Erythroblast (primary cell): ENCODE measurements around the gene PLXNA1.

Source experiments
- DNase-seq, 2 experiments: peaks; one replicate each; lab custom pipeline; 2025; lab: John Stamatoyannopoulos, UW
- GATA1 ChIP-seq: IDR thresholded peaks from 2 replicates; pipeline ENCODE4 v1.6.1; 2011; ENCODE audit warnings: low read depth, mild to moderate bottlenecking, control low read depth, low read length, moderate library complexity
- POLR2A ChIP-seq: IDR thresholded peaks from 2 replicates; pipeline ENCODE4 v1.6.1; 2011; ENCODE audit warnings: mild to moderate bottlenecking, low read length

The PLXNA1 gene

DNA sequence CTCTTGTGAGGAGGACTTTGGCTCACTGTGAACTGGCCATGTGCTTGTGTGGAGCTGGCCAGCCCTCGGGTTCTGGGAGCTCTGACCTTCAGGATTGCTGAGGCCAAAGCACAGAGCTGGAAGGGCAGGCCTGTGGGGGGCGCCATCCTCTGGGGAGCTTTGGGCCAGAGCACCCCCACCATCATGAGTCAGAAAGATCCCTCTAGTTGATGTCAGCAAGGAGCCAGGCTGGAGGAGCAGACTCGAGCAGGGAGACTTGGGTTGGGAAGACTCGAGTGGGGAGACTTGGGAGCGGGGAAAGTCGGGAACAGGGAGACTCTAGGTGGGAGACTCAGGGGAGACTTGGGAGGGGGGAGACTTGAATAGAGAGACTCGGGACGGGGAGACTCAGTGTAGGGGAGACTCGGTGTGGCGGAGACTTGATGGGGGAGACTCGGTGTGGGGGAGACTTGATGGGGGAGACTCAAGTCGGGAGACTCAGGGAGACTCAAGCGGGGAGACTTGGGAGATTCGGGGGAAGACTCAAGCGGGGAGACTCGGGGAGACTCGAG, 37.7 kb upstream of the PLXNA1 start:
- no peak for TF ChIP-seq POLR2A
- DNase-seq, result no peak

DNA sequence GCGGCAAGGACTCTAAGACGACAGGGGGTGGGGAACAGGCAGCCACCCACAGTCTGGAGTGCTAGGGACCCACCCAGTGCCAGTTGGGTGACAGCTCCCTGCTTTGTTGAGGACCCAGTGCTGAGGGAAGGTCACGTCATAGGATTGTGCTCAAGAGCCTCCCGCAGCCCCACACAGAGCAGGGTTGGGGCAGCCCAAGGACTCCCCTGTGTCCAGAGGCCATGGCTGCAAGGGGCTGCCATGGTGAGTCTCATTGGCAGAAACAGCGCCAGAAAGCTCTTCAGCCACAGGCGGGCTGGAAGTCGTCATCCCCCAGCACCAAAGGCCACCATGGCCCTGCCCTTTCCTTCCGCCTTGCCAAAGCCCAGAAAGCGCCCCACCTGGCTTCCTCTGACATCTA, 37.0 kb upstream of the PLXNA1 start:
- TF ChIP-seq GATA1 (no peak), POLR2A (no peak)
- DNase-seq, result no peak

DNA sequence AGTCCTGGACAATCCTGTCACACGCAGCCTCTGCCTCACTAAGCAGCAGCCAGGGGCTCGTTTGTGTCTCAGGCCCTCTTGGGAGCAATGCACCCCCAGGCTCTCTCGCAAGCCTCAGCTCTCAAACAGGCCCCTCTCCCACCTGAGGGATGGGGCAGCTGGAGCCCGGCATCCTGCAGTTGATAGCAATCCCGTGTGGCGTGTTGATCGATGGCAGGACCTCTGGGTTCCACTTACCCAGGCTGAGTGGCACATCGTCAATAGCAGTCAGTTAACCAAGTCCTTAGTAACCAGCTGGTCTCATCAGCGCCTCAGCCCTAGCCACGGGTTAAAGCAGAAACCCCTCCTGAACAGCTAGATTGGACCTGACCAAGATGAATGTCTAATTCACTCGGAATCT, 36.5 kb upstream of the PLXNA1 start:
- no peak for TF ChIP-seq POLR2A
- no peak for TF ChIP-seq GATA1
- no peak for DNase-seq

DNA sequence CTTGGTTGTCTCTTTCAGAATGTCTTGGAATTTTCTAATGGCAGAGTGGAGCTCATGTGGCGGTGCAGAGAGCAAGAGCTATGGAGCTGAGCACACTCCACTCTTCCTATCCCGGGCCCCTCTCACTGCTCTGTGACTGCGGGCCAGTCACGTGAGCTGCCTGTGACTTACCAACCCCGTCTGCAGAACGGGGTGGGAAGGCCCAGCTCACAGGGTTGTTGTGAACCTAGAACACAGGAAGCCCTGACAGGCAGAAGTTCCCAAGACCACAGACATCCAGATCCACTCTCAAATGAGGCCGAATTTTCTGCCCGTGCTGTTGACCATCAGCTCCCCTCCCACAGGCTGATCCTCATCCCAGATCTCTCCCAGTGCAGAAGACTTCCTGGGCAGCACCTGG, 35.5 kb upstream of the PLXNA1 start:
- no peak for DNase-seq
- no peak for TF ChIP-seq GATA1
- no peak for TF ChIP-seq POLR2A

DNA sequence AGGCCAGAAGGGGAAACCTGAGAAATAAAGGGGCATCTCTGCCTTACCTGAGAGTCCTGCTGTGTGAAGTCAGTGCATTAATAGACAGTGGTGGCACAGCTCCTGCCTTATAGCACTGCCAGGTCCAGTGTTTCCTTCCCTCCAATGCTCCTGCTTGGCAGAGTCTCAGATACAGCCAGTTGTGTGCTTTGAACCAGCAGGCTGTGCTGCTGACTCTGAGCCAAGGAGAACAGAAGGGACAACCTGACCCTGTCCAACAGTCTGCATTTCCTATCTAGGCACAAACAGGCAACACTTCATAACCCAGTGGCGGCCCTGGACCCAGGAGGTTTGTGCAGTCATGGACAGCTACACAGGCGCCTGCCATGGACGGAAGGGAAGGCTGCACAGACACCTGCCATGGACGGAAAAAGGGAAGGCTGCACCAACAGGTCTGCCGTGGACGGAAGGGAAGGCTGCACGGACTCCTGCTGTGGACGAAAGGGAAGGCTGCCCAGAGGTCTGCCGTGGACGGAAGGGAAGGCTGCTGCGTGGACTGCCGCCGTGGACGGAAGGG, 33.9 kb upstream of the PLXNA1 start:
- no peak for DNase-seq
- TF ChIP-seq POLR2A, result no peak
- TF ChIP-seq GATA1, result no peak

DNA sequence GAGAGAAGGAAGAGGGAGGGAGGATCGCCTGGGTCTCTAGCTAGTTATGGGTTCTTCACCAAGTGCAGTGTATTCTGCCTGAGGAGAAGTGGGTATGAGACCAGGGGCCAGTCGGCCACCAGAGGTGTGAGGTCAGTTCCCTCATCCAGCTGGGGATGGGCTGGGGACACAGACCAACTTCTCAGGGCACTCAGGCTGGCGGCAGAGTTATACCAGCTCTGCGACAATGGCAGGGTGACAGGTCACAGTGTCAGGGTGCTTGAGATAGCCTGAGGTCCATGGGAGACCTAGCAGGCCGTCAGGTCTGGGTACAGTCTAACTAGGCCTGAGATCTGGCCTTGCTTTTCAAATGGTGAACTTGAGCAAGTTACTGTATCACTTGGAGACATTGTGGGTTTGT, 31.4 kb upstream of the PLXNA1 start:
- no peak for DNase-seq
- TF ChIP-seq POLR2A, result no peak
- no peak for TF ChIP-seq GATA1

DNA sequence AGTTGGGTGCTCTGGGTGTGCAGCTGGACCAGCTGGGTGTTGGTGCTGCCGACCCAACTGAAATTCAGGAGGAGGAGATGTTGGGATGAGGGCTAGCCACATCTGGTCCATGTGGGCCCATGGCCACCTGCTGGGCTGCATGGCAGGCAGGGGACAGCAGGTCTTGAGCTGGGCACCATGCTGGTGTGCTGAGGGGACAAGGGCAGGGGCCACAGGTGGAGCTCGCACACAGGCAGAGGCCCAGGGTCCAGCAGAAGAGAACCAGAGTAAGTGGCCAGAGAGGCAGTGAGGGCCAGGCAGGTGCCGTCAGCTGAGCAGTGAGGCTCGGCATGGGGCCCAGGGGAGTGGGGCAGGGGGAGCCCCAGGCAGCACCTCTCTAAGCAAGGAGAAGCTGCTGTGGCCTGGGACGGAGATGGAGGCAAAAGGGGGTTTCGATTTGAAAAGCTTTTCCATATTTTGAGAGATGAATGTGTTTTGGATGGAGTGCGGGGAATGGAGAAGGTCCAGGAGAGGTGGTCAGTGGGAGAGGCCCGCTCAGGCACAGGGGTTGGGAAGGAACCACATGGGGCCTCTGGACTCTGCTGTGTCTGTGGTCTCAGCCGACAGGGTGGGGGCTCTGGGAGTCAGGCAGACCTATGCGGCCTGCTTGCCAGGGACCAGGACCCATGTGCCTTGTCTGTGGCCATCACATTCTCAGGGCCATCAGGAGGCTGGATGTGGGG, 30.5 kb upstream of the PLXNA1 start:
- TF ChIP-seq GATA1 (no peak), POLR2A (no peak)
- DNase-seq, result no peak

DNA sequence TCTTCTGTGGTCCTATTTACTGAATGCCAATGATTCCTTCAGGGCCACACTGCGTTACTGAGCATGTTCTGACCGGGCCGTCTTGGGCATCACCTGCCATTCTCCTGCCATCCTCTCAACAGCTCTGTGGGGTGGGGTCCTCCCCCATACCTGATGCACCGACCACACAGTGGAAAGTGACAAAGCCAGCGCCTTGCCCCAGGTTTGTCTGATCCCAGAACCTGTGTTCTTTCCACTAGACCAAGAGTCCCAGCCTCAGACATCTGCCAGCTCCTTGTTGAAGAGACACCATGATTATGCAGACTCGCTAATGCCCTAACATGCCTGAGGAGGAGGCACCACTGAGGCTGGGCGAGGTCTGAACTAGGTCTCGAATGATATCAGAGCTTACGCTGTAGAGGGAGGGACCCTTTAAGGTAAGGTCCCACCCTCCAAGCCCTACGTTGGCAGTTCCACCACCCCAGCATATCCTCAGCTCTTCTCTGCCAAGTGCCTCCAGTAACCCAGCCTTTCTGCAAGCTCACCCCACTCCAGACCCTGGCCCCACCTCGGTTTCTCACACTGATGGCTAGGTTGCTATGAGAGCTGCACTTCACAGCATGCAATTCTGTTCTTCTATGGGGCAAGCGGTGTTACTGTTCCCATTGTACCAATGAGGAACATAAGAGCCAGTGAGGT, 29.8 kb upstream of the PLXNA1 start:
- no peak for DNase-seq
- no peak for TF ChIP-seq GATA1
- no peak for TF ChIP-seq POLR2A

DNA sequence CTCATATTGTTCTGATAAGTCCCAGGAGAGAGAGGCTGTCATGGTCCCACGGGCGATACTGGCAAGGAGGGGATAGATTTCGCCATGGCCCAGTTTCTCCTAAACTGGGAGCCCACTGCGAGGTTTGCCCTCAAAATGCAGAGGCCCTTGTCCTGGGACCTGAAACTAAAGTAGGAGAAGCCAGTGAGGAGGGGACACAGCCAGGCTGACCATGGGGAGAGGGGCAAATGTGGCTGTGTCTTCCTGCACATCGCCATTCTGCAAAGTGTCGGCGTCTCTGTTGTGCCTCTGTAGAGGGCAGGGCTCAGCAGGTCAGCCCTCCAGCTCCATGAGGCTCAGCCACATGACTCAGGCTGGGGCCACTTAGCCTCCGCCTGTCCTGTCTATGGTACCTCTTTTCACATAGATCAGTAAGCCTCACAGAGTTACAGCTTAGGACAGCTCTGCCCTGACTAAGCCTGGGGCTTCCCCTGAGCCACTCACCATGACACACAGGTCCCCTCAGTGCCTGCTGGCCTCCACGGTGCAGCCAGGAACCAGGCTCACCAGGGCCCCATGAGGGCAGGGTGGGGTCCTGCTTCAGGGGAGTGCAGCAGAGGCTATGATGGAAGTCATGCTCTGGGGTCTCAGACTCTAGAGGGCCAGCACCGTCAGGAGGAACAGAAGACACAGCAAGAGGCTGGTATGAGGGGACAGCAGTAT, 28.6 kb upstream of the PLXNA1 start:
- no peak for TF ChIP-seq GATA1
- no peak for TF ChIP-seq POLR2A

DNA sequence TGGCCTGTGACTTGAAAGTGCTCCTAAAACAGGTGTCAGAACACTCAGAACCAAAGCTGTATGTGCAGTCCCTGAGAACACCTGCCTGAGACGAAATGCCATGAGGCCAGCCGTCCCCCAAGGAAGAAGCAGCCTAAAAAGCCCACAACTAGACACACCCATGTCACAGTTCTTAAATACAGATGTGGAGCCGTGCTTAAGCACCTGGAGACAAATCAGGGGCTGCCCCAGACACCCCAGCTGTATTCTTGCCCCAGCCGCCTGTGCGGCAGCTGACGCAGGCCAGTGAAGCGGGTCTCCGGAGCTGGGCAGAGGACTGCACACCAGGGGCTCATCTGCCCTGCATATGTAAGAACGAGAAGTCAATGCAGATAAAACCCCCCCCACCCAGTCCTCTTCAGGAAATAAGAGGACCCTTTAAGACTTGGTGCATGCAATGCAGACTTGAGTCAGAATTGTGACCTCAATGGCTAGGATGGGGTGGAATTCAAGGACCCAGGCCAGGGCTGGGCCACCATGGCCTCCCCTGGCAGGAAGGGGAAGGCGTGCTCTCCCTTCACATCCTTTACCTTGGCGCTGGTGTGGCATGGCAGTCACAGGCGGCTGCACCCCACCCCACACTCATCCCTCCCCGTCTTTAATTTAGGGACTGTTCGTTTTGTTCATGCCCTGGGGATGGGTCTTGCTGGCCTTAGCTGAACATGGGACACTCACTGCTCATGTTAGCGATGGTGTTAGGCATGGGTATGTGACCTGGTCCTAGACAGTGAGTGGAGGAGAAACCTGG, 27.7 kb upstream of the PLXNA1 start:
- no peak for TF ChIP-seq POLR2A
- no peak for TF ChIP-seq GATA1
- no peak for DNase-seq

More for the DNA sequence above, 28.6 kb upstream of the PLXNA1 start:
- no peak for DNase-seq

DNA sequence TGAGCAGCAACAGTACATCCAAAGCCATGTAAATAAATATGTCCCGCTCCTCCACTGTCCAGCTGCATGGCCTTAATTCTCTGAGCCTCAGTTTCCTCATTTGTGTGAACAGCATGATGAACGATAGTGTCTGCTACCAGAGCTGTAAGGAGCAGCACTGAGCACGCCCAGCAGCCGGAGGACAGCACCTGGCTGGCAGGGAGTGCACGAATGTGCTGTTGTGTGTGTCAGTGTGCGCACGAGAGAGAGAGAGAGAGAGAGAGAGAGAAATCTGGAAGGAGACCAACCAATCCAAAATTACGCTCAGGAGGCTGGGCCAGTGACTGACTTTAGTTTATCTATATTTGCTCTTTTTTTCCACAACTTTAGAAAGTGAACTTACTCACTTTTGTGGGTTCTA, 26.6 kb upstream of the PLXNA1 start:
- no peak for TF ChIP-seq POLR2A
- no peak for TF ChIP-seq GATA1
- DNase-seq, result no peak

DNA sequence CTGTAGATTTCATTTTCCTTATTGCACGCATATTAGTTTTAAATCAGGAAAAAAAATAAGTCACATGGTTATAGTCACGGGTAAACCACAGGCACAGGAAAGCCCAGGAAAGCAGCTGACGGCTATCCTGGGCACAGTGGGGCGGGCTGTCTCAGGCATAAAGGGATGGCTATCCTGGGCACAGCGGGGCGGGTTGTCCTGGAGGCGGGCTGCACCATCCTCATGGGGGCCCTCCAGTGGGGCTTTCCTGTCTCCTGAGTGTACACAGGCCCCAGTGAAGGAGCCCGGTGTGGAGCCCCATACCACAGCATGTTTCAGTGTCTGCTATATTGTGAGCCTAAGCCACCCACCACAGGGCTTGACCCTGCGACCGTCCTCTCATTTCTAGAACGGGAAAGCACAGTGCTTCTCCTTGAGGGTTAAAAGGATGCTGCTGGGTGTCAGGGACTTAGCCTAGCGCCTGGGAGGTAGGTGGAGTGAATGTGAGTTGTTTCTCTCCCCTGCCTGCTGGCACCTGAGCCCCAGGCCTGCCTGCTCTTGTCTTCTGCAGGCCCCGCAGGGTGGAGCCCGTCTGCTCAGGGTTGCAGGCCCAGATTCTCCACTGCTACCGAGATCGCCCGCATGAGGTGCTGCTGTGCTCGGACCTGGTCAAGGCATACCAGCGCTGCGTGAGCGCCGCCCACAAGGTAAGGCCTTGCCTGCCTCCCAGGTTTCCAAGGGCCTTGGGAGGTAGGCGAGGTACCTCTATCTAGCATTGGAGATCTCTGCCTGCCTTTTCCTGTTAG, 25.9 kb upstream of the PLXNA1 start:
- TF ChIP-seq GATA1 (no peak), POLR2A (no peak)
- no peak for DNase-seq
